SK-N-MC (cell line): ENCODE results near the gene RBM43.
A peak's percentile ranks its signal among the peaks of the same experiment; 100 is the strongest.

ENCODE experiments used
- DNase-seq: peaks from one replicate; pipeline ENCODE4 v3.0.0-alpha.2; 2011; ENCODE audit warnings: low read depth, low spot score
- H3K27ac ChIP-seq: fragments of 200-600 bp; sonication (generic); 2 replicates; pipeline ENCODE4 v1.5.1; 2016; ENCODE audit warnings: mixed run types
- H3K36me3 ChIP-seq: fragments of 200-600 bp; sonication (generic); 2 replicates; pipeline ENCODE4 v1.6.1; 2017; ENCODE audit warnings: antibody characterized with exemption, low read length, mixed read lengths; ENCODE audit not compliant: insufficient read depth
- H3K4me3 ChIP-seq: fragments of 200-600 bp; sonication (generic); 2 replicates; pipeline ENCODE4 v1.5.1; 2016
- H3K9ac ChIP-seq: fragments of 200-600 bp; sonication (generic); 2 replicates; pipeline ENCODE4 v1.8.0; 2017; ENCODE audit warnings: mixed run types, mixed read lengths; ENCODE audit not compliant: insufficient read length
- H3K9me3 ChIP-seq: fragments of 200-600 bp; sonication (generic); 2 replicates; pipeline ENCODE4 v1.6.1; 2017; ENCODE audit warnings: low read depth, mild to moderate bottlenecking, antibody characterized with exemption, low read length, moderate library complexity, mixed read lengths
- EZH2 ChIP-seq: fragments of 200-600 bp; sonication (generic); IDR thresholded peaks from one replicate; pipeline ENCODE4 v1.6.1; 2017; ENCODE audit warnings: antibody characterized with exemption
- FOXP2 ChIP-seq: optimal IDR thresholded peaks from 2 replicates; pipeline ENCODE3; 2011; ENCODE audit warnings: mild to moderate bottlenecking, moderate library complexity; ENCODE audit not compliant: insufficient read depth; ENCODE audit errors: extremely low read length, control extremely low read depth
- POLR2AphosphoS5 ChIP-seq: IDR thresholded peaks from 2 replicates; pipeline ENCODE4 v1.6.1; 2012; ENCODE audit warnings: mild to moderate bottlenecking, low read depth, low read length, borderline replicate concordance

Gene RBM43

GRCh38 chr2:151292546-151292945, 30.9 kb upstream of the RBM43 start:
- Histone ChIP-seq H3K27ac (no peak overlapping the region), H3K9ac (no peak overlapping the region), H3K36me3 (no peaks in the 10 kb centered on the region), H3K9me3 (no peaks in the 10 kb centered on the region), H3K4me3 (no peak overlapping the region)
- DNase-seq: no peak
- no peak for TF ChIP-seq POLR2AphosphoS5
- no peak for TF ChIP-seq EZH2
- no peak for TF ChIP-seq FOXP2

GRCh38 chr2:151292141-151292540, 30.5 kb upstream of the RBM43 start:
- no peak overlapping the region for H3K4me3 ChIP-seq
- H3K9me3 ChIP-seq: no peaks in the 10 kb centered on the region
- H3K9ac ChIP-seq: no peak overlapping the region
- no peak for DNase-seq
- no peak overlapping the region; the same call in 1 of the 2 replicates for H3K27ac ChIP-seq
- H3K36me3 ChIP-seq: no peaks in the 10 kb centered on the region
- TF ChIP-seq POLR2AphosphoS5 (no peak), EZH2 (no peak), FOXP2 (no peak)

- H3K9me3 ChIP-seq: no peaks in the 10 kb centered on the region
- no peak overlapping the region for H3K27ac ChIP-seq
- TF ChIP-seq EZH2 (no peak), FOXP2 (no peak)
- no peak for DNase-seq
- no peak overlapping the region for H3K4me3 ChIP-seq
- H3K36me3 ChIP-seq: no peaks in the 10 kb centered on the region
- H3K9ac ChIP-seq: no peak overlapping the region
Measured at GRCh38 chr2:151291224-151291623, 29.6 kb upstream of the RBM43 start.

- TF ChIP-seq EZH2 (no peak), FOXP2 (peak; percentile 89), POLR2AphosphoS5 (no peak)
- H3K4me3 ChIP-seq: peak overlapping the region; percentile 79
Measured at GRCh38 chr2:151289972-151290866, 28.6 kb upstream of the RBM43 start.

GRCh38 chr2:151287513-151288250, 26.0 kb upstream of the RBM43 start:
- Histone ChIP-seq H3K9me3 (no peaks in the 10 kb centered on the region), H3K4me3 (no peak overlapping the region), H3K9ac (no peak overlapping the region), H3K36me3 (no peaks in the 10 kb centered on the region), H3K27ac (no peak overlapping the region)
- no peak for DNase-seq
- no peak for TF ChIP-seq POLR2AphosphoS5
- TF ChIP-seq EZH2: no peak
- TF ChIP-seq FOXP2: no peak

More at GRCh38 chr2:151289972-151290866, 28.6 kb upstream of the RBM43 start:
- no peaks in the 10 kb centered on the region for H3K9me3 ChIP-seq
- no peaks in the 10 kb centered on the region for H3K36me3 ChIP-seq
- DNase-seq: peak; percentile 47
- peak overlapping the region; percentile 84 for H3K9ac ChIP-seq
- H3K27ac ChIP-seq: peak overlapping the region; percentile 98

- H3K4me3 ChIP-seq: no peak overlapping the region
- H3K27ac ChIP-seq: no peak overlapping the region
- H3K9me3 ChIP-seq: no peaks in the 10 kb centered on the region
- no peak overlapping the region for H3K9ac ChIP-seq
- TF ChIP-seq EZH2 (no peak), FOXP2 (no peak), POLR2AphosphoS5 (no peak)
- no peak for DNase-seq
- H3K36me3 ChIP-seq: no peaks in the 10 kb centered on the region
Measured at GRCh38 chr2:151282401-151282800, 20.7 kb upstream of the RBM43 start.

GRCh38 chr2:151280271-151280670, 18.6 kb upstream of the RBM43 start:
- Histone ChIP-seq H3K27ac (no peak overlapping the region), H3K9ac (no peak overlapping the region), H3K4me3 (no peak overlapping the region), H3K9me3 (no peaks in the 10 kb centered on the region), H3K36me3 (no peaks in the 10 kb centered on the region)
- TF ChIP-seq FOXP2 (no peak), POLR2AphosphoS5 (no peak), EZH2 (no peak)
- no peak for DNase-seq

- Histone ChIP-seq H3K36me3 (no peaks in the 10 kb centered on the region), H3K27ac (no peak overlapping the region), H3K9ac (no peak overlapping the region), H3K4me3 (no peak overlapping the region), H3K9me3 (no peaks in the 10 kb centered on the region)
- no peak for DNase-seq
- TF ChIP-seq POLR2AphosphoS5 (no peak), EZH2 (no peak), FOXP2 (no peak)
Measured at GRCh38 chr2:151278487-151278886, 16.8 kb upstream of the RBM43 start.
